GM12872 (cell line): ENCODE data around the gene MAG.

Experiments
- TF ChIP-seq, protein P1 (sequence below): IDR thresholded peaks from 3 replicates; pipeline ENCODE4 v1.5.1; 2011; ENCODE audit warnings: low read depth, mild to moderate bottlenecking, low read length, moderate library complexity; ENCODE audit not compliant: insufficient read depth

MAG gene

DNA sequence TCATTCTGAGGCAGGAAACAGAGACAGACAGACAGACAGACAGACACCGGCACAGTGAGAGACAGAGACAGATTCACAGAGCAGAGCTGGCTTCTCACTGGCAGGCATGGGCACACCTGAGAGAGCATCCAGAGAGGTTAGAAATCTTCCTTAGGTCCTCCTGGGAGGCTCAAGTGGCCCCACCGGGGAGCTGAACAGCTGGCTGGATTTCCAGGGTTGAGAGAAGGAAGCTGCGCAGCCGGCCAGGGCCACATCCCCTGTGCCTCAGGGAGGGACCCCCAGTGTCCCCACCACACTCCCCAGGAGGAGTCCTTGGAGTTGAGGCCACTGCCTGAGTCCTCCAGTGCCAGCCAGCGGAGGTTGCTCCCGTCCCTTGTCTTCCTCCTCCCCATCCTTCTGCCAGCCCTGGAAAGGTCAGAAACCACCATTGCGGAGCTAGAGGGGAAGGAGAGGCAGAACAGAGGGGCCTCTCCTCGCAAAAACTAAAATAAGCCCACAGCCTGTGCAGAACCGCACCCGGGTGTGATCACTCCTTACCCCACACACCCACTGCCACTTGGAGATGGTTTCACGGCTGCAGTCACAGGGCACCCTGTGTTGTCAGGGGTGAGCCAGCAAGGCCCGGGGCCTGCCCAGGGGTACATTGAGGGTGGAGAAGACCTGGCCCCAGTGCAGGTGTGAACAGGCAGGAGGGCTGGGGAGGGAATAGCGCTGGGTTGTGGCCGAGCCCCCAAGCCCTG, 70.5 kb downstream of the MAG start:
- TF ChIP-seq, protein P1, sequence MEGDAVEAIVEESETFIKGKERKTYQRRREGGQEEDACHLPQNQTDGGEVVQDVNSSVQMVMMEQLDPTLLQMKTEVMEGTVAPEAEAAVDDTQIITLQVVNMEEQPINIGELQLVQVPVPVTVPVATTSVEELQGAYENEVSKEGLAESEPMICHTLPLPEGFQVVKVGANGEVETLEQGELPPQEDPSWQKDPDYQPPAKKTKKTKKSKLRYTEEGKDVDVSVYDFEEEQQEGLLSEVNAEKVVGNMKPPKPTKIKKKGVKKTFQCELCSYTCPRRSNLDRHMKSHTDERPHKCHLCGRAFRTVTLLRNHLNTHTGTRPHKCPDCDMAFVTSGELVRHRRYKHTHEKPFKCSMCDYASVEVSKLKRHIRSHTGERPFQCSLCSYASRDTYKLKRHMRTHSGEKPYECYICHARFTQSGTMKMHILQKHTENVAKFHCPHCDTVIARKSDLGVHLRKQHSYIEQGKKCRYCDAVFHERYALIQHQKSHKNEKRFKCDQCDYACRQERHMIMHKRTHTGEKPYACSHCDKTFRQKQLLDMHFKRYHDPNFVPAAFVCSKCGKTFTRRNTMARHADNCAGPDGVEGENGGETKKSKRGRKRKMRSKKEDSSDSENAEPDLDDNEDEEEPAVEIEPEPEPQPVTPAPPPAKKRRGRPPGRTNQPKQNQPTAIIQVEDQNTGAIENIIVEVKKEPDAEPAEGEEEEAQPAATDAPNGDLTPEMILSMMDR: no peak

DNA sequence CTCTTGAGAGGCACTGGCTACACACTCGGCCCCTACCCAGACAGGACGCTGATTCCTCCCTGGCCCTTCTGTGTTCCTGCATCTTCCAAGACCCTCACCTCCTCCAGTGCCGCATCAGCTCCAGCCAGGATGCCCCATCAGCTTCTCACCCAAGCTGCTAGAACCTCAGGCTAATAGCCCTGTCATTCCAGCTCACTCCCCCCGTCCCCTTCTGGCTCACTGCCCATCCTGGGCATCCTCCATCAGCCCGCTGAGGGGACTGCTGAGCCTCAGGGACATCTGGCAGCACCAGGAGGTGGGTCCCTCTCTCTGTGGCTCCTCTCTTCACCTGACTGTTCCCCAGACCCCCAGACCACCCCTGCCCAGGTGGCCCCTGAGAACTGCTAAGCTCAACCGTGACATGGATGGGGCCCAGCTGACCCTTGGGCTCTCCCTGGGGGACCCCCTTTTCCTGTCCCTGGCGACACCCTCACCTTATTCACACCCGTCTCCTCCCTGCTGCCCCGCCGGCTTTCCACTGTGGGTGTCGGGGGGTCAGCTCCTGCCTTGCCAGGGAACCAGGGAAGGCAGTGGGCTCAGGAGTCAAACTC, 71.1 kb downstream of the MAG start:
- TF ChIP-seq, protein P1: no peak
